Measurements from ENCODE around the gene TMEM30A. TPM values are rescaled to one million over a fixed set of nuclear protein-coding genes. Genes with fewer than 3 reads are reported as not detected.

The TMEM30A gene
- total and polyA plus RNA-seq, 3 donors from 2014 or later: 52.7 to 57.4 (median 53.8) TPM

GRCh38 chr6:75327807-75328206 is 43.2 kb upstream of the TMEM30A start:
- H3K27me3 ChIP-seq: no peaks in the 10 kb centered on the region
- H3K9me3 ChIP-seq: no peaks in the 10 kb centered on the region
- H3K4me1 ChIP-seq: no peaks in the 10 kb centered on the region
- H3K4me3 ChIP-seq: no peak overlapping the region
- DNase-seq: no peak
- intact Hi-C loops (cut with DNase I; ENCODE audit: low total_unique reads): no loop called here
- WGBS, 2 donors: 83 to 89% methylated on average over 1 of the region's 1 CpG
- TF ChIP-seq POLR2A (IDR thresholded peaks at IDR 0.05): no peak
- TF ChIP-seq, protein P1, sequence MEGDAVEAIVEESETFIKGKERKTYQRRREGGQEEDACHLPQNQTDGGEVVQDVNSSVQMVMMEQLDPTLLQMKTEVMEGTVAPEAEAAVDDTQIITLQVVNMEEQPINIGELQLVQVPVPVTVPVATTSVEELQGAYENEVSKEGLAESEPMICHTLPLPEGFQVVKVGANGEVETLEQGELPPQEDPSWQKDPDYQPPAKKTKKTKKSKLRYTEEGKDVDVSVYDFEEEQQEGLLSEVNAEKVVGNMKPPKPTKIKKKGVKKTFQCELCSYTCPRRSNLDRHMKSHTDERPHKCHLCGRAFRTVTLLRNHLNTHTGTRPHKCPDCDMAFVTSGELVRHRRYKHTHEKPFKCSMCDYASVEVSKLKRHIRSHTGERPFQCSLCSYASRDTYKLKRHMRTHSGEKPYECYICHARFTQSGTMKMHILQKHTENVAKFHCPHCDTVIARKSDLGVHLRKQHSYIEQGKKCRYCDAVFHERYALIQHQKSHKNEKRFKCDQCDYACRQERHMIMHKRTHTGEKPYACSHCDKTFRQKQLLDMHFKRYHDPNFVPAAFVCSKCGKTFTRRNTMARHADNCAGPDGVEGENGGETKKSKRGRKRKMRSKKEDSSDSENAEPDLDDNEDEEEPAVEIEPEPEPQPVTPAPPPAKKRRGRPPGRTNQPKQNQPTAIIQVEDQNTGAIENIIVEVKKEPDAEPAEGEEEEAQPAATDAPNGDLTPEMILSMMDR (IDR thresholded peaks at IDR 0.05): no peak
- no peaks in the 10 kb centered on the region for H3K36me3 ChIP-seq (ENCODE audit: low read depth, missing control alignments)
- no peak overlapping the region for H3K27ac ChIP-seq

DNA sequence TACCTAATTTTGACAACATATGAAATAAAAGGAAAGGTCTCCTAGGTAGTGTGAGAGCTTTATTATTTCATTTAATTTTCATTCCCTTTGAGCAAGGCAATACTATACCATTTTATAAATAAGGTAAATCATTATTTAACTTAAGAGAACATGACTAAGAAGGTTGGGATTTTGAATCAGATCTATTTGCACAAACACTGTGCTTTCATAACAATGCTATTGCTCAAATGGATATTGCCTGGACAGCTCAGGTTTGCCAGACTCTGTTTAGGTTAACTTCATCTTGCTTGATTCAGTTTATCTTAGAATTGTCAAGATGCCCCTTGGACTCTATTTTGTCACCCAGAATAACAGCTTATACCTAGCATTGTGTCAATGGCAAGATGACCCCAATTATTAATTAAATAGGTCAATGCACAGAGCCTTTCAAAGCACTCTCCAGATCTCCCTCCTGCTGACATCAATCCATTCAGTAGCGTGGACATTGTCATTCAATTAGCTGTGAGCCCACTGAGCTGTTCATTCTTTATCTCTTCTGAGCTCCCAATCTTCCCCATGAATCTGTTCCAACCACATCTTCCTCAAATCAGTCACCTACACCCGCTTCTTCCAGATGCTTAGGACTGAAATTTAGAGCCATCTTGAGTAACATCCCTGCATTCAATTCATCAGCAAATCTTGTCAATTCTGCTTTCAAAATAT is 42.1 kb upstream of the TMEM30A start:
- no peak for DNase-seq
- TF ChIP-seq POLR2A (IDR thresholded peaks at IDR 0.05): no peak
- TF ChIP-seq, protein P1 (IDR thresholded peaks at IDR 0.05): no peak
- Histone ChIP-seq H3K27ac (no peak overlapping the region), H3K9me3 (no peaks in the 10 kb centered on the region), H3K27me3 (no peaks in the 10 kb centered on the region), H3K36me3 (ENCODE audit: low read depth, missing control alignments) (no peaks in the 10 kb centered on the region), H3K4me3 (no peak overlapping the region), H3K4me1 (no peaks in the 10 kb centered on the region)
- WGBS, 2 donors: 81 to 86% methylated on average over 2 of the region's 2 CpGs
- intact Hi-C loops (cut with DNase I; ENCODE audit: low total_unique reads): no loop called here

GRCh38 chr6:75318900-75319299 is 34.3 kb upstream of the TMEM30A start:
- Histone ChIP-seq H3K4me1 (no peaks in the 10 kb centered on the region), H3K36me3 (ENCODE audit: low read depth, missing control alignments) (no peaks in the 10 kb centered on the region), H3K9me3 (no peaks in the 10 kb centered on the region), H3K27ac (no peak overlapping the region), H3K27me3 (no peaks in the 10 kb centered on the region), H3K4me3 (no peak overlapping the region)
- intact Hi-C loops (cut with DNase I; ENCODE audit: low total_unique reads): no loop called here
- WGBS, 2 donors: 74 to 84% methylated on average over 2 of the region's 2 CpGs
- DNase-seq: no peak
- TF ChIP-seq, protein P1 (IDR thresholded peaks at IDR 0.05): no peak
- no peak for TF ChIP-seq POLR2A (IDR thresholded peaks at IDR 0.05)

GRCh38 chr6:75317503-75318206 is 33.1 kb upstream of the TMEM30A start:
- Histone ChIP-seq H3K4me1 (no peaks in the 10 kb centered on the region), H3K9me3 (no peaks in the 10 kb centered on the region), H3K27ac (no peak overlapping the region), H3K4me3 (no peak overlapping the region), H3K36me3 (ENCODE audit: low read depth, missing control alignments) (no peaks in the 10 kb centered on the region), H3K27me3 (no peaks in the 10 kb centered on the region)
- intact Hi-C loops (cut with DNase I; ENCODE audit: low total_unique reads): no loop called here
- 53 to 59% methylated on average over 4 of the region's 4 CpGs for whole genome bisulfite sequencing, 2 donors
- no peak for DNase-seq
- TF ChIP-seq, protein P1 (IDR thresholded peaks at IDR 0.05): no peak
- no peak for TF ChIP-seq POLR2A (IDR thresholded peaks at IDR 0.05)

Measured in testis (tissue), 3 donors.